ENCODE measurements around the gene KRT26.

Gene KRT26

DNA sequence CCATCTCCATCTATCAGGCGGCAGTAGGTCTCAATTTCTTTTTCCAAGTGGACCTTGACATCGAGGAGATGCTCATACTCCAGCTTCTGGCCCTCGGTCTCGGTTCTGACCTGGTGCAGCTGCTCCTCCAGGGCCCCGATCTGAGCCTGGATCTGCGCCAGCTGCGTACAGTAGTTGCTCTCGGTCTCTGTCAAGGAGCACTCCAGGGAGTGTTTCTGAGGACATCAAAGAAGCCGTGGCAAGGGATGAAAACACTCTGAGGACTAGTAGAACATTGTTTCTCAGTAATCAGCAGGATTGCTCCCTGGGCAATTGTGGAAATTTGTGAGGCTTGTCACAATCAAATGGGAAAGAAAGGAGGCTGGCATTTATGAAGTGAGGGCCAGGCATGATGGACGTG lies 21.8 kb upstream of the KRT26 start:
- TF ChIP-seq, protein P1, sequence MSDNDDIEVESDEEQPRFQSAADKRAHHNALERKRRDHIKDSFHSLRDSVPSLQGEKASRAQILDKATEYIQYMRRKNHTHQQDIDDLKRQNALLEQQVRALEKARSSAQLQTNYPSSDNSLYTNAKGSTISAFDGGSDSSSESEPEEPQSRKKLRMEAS (IDR thresholded peaks at IDR 0.05; ENCODE audit: low read depth, low read length) = no peak
- TF ChIP-seq POLR2A (IDR thresholded peaks at IDR 0.05; ENCODE audit: extremely low read depth, insufficient read length) (no peak), MYC (IDR thresholded peaks at IDR 0.05; ENCODE audit: low read depth, low read length) (no peak)
- TF ChIP-seq, protein P2, sequence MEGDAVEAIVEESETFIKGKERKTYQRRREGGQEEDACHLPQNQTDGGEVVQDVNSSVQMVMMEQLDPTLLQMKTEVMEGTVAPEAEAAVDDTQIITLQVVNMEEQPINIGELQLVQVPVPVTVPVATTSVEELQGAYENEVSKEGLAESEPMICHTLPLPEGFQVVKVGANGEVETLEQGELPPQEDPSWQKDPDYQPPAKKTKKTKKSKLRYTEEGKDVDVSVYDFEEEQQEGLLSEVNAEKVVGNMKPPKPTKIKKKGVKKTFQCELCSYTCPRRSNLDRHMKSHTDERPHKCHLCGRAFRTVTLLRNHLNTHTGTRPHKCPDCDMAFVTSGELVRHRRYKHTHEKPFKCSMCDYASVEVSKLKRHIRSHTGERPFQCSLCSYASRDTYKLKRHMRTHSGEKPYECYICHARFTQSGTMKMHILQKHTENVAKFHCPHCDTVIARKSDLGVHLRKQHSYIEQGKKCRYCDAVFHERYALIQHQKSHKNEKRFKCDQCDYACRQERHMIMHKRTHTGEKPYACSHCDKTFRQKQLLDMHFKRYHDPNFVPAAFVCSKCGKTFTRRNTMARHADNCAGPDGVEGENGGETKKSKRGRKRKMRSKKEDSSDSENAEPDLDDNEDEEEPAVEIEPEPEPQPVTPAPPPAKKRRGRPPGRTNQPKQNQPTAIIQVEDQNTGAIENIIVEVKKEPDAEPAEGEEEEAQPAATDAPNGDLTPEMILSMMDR (IDR thresholded peaks at IDR 0.05; ENCODE audit: low read depth, low read length) = no peak
- no peak for DNase-seq (ENCODE audit: low read depth)
- no peak overlapping the region for H3K4me3 ChIP-seq (ENCODE audit: low read depth, low read length)

DNA sequence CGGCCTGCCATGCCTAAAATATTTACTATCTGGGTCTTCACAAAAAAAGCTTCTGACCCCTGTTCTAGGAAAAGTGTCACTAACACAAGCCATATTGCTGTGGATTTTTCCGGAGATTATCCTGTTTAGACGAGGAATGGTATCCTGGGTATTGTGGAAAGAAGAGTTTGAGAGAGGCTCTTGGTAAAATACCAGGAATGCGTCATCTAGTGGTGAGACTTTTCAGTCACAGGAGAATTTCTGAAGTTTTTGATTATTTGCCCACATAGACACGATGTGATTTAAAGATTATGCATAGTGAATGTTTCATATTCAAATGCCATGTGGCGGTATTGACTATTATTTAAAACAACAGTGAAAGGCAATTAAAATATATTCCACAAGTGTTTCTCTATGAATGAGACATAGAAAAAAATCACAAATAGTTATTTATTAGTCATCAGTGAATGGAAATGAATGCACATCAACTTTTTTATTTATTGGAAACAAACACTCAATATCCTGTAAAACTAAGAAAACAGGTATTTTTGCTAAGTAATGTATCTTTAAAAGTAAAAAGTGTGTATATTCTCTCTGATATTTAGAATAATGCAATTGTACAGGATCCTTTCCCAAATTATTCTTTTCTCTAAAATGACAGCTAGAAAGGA lies 19.9 kb upstream of the KRT26 start:
- no peak overlapping the region for H3K4me3 ChIP-seq (ENCODE audit: low read depth, low read length)
- TF ChIP-seq, protein P2 (IDR thresholded peaks at IDR 0.05; ENCODE audit: low read depth, low read length) = peak; percentile 16
- TF ChIP-seq POLR2A (IDR thresholded peaks at IDR 0.05; ENCODE audit: extremely low read depth, insufficient read length) = no peak
- peak; percentile 5 for DNase-seq (ENCODE audit: low read depth)

DNA sequence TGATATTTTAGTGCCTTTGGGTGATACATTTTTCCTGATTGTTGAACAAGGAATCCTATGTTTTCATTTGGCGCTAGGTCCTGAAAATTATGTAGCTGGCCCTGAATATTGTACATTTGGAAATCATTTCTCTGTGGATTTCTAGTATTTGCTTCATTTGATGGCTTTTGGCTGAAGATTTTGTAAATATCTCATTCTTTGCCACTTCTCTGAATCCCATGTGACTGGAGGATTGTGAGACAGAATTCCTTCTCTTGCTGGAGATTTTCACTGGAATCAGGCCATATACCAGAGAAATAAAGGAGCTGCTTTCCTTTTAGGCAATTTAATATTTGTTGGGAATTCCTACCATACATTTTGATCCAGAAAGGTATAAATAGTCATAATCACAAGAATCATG lies 19.1 kb upstream of the KRT26 start:
- TF ChIP-seq POLR2A (IDR thresholded peaks at IDR 0.05; ENCODE audit: extremely low read depth, insufficient read length) (no peak), MYC (IDR thresholded peaks at IDR 0.05; ENCODE audit: low read depth, low read length) (no peak)
- TF ChIP-seq, protein P2 (IDR thresholded peaks at IDR 0.05; ENCODE audit: low read depth, low read length) = no peak
- TF ChIP-seq, protein P1 (IDR thresholded peaks at IDR 0.05; ENCODE audit: low read depth, low read length) = no peak
- no peak for DNase-seq (ENCODE audit: low read depth)
- no peak overlapping the region for H3K4me3 ChIP-seq (ENCODE audit: low read depth, low read length)

DNA sequence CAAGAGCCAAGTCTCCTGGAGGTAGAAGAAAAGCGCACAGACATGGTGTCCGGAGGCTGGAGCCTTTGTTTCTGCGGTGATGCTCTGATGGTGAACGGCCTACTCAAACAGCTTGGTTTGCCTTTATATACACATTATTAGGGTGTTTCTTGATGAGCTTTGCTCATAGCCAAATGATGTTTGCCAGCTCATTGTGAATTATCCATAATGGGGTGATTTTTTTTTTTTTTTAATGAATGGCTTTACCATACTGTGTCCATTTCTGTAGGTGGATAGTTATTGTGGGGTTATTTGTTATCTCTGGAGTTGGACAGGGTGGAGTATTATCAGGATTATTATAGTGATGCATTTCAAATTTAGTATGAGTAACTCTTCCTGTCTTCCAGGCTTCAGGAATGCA lies 10.4 kb upstream of the KRT26 start, which contains the start of gene KRT27:
Gene KRT27 (minus strand): TSS at position 101 of the 400 bp plus-strand sequence. CDS start 57 bp downstream, at position 44.
- TF ChIP-seq, protein P1 (IDR thresholded peaks at IDR 0.05; ENCODE audit: low read depth, low read length) = no peak
- TF ChIP-seq POLR2A (IDR thresholded peaks at IDR 0.05; ENCODE audit: extremely low read depth, insufficient read length) (no peak), MYC (IDR thresholded peaks at IDR 0.05; ENCODE audit: low read depth, low read length) (no peak)
- TF ChIP-seq, protein P2 (IDR thresholded peaks at IDR 0.05; ENCODE audit: low read depth, low read length) = no peak
- no peak within 1 kb of the TSS for H3K4me3 ChIP-seq (ENCODE audit: low read depth, low read length)

DNA sequence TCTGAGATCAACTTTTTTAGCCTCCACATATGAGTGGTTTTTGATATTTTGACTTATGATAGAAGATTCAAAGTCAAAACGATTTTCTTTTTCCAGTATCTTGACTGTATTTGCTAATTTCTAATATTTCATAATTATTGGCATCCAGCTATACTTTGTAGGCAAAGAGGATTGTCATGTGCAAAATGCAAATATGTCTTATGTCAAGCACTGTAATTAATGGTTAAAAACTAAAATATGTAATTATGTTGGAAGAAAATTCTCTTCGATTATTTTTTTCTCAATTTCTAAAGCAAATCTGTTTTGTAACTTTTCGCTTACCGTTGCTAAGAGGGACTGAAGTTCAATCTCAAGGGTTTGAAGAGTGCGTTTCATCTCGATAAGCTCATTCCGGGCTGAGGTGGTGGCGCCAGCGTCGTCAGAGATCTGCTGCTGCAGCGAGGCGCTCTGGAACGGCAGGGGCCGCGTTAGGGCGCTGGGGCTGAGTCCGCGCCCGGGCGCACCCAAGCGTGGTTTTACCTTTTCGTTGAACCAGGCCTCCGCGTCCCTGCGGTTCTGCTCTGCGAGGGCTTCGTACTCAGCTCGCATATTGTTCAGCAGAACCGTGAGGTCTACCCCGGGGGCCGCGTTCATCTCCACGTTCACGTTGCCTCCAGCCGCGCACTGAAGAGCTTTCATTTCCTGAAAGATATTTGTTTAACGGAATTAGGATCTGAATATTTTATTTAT lies 7.3 kb upstream of the KRT26 start:
- no peak for DNase-seq (ENCODE audit: low read depth)
- H3K4me3 ChIP-seq (ENCODE audit: low read depth, low read length) = no peak overlapping the region
- TF ChIP-seq, protein P2 (IDR thresholded peaks at IDR 0.05; ENCODE audit: low read depth, low read length) = no peak
- no peak for TF ChIP-seq POLR2A (IDR thresholded peaks at IDR 0.05; ENCODE audit: extremely low read depth, insufficient read length)
- no peak for TF ChIP-seq MYC (IDR thresholded peaks at IDR 0.05; ENCODE audit: low read depth, low read length)
- TF ChIP-seq, protein P1 (IDR thresholded peaks at IDR 0.05; ENCODE audit: low read depth, low read length) = no peak

More for the DNA sequence above, 10.4 kb upstream of the KRT26 start, which contains the start of gene KRT27:
- no peak for DNase-seq (ENCODE audit: low read depth)

Measured in NB4 (cell line).